ENCODE results near the gene JAG2.

The JAG2 gene

GRCh38 chr14:105203057-105203531 lies 34.5 kb upstream of the JAG2 start:
- peak; percentile 31 for DNase-seq

GRCh38 chr14:105201925-105202513 lies 33.4 kb upstream of the JAG2 start:
- DNase-seq, result no peak

GRCh38 chr14:105201156-105201924 lies 32.8 kb upstream of the JAG2 start:
- no peak for DNase-seq

GRCh38 chr14:105200641-105201040 lies 32.1 kb upstream of the JAG2 start:
- DNase-seq, result no peak

GRCh38 chr14:105200074-105200473 lies 31.5 kb upstream of the JAG2 start:
- no peak for DNase-seq

GRCh38 chr14:105199093-105199492 lies 30.5 kb upstream of the JAG2 start:
- DNase-seq, result no peak

- no peak for DNase-seq
Observed at GRCh38 chr14:105198588-105198987, 30.0 kb upstream of the JAG2 start.

- no peak for DNase-seq
Observed at GRCh38 chr14:105197211-105197641, 28.6 kb upstream of the JAG2 start.

GRCh38 chr14:105196265-105196960 lies 27.8 kb upstream of the JAG2 start:
- DNase-seq, result no peak

GRCh38 chr14:105195522-105196264 lies 27.1 kb upstream of the JAG2 start:
- no peak for DNase-seq

- DNase-seq, result no peak
Observed at GRCh38 chr14:105195051-105195450, 26.5 kb upstream of the JAG2 start.

GRCh38 chr14:105193916-105194782 lies 25.6 kb upstream of the JAG2 start:
- no peak for DNase-seq

- DNase-seq, result no peak
Observed at GRCh38 chr14:105192866-105193731, 24.5 kb upstream of the JAG2 start.

- no peak for DNase-seq
Observed at GRCh38 chr14:105187935-105188524, 19.5 kb upstream of the JAG2 start.

- DNase-seq, result no peak
Observed at GRCh38 chr14:105187116-105187515, 18.5 kb upstream of the JAG2 start.

GRCh38 chr14:105185973-105186372 lies 17.4 kb upstream of the JAG2 start:
- DNase-seq, result no peak

GRCh38 chr14:105185001-105185400 lies 16.4 kb upstream of the JAG2 start:
- no peak for DNase-seq

GRCh38 chr14:105184461-105184860 lies 15.9 kb upstream of the JAG2 start:
- DNase-seq, result no peak

GRCh38 chr14:105182296-105183020 lies 13.9 kb upstream of the JAG2 start:
- no peak for DNase-seq
